ENCODE data around the gene CFAP206. TPM values are rescaled to one million over a fixed set of nuclear protein-coding genes. Genes with fewer than 3 reads are reported as not detected.

Gene CFAP206
- total and polyA plus RNA-seq, 2 donors (not counting 3 experiments of a cell fraction or from before 2014, with no cell fraction given), result 0.15 to 0.20 TPM

DNA sequence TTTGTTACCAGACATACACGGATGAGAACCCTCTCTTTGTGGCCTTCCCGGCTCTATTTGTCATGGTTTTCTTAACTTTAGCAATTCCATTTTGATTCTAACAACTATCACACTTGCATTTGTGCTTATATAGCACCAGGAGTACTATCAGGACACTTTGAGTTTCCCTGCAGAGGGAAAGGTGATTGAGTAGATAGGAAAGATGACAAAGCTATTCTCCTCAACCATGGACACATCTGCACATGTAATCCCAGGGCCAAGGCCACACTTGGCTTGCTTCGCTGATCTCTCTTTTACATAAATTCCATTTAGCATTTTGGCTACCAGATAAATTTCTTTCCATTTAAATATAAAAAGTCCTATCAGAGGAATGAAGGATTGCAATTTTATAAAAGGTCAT is 23.3 kb upstream of the CFAP206 start:
- DNase-seq (ENCODE audit: low read depth, low spot score) (no peak), FAIRE-seq (no peak)
- H3K9ac ChIP-seq (replicated peaks; ENCODE audit: extremely low read depth, insufficient read depth, low read length), result no peak overlapping the region
- H3K27ac ChIP-seq (ENCODE audit: insufficient read depth, low read depth, low read length), result no peak overlapping the region
- no TSS peak for BruUV-seq (replicated peaks)
- H3K4me3 ChIP-seq (replicated peaks in 1 of 3; ENCODE audit: insufficient read depth in 1 of 3, low read depth in 1 of 3, low read length in 3 of 3), result no peak overlapping the region
- H3K9me3 ChIP-seq (replicated peaks; ENCODE audit: control insufficient read depth, insufficient read depth, low read length), result no peaks in the 10 kb centered on the region
- H4K20me1 ChIP-seq (replicated peaks; ENCODE audit: control insufficient read depth, extremely low read depth, insufficient read depth, low read length), result no peaks in the 10 kb centered on the region
- intact Hi-C loops (cut with micrococcal nuclease) (no loop called here), dilution Hi-C loops (cut with MboI; ENCODE audit: extremely low pct_ligation_motif_present, low sequenced_read_pairs) (no loop called here)
- H3K4me2 ChIP-seq (ENCODE audit: insufficient read depth, low read length), result no peak overlapping the region
- H3K4me1 ChIP-seq (ENCODE audit: control insufficient read depth, extremely low read depth, insufficient read depth, low read length), result no peaks in the 10 kb centered on the region
- no peak for TF ChIP-seq FOS (IDR thresholded peaks at IDR 0.05; ENCODE audit: borderline replicate concordance, insufficient read depth, low read length)
- TF ChIP-seq JUN (IDR thresholded peaks at IDR 0.05; ENCODE audit: borderline replicate concordance, insufficient read depth, insufficient read length, low read depth), result no peak
- TF ChIP-seq MYC (IDR thresholded peaks at IDR 0.05; ENCODE audit: low read depth, low read length), result no peak
- TF ChIP-seq EZH2 (IDR thresholded peaks at IDR 0.05; ENCODE audit: borderline replicate concordance, low read depth, low read length, severe bottlenecking), result no peak
- TF ChIP-seq CTCF (IDR thresholded peaks at IDR 0.05; ENCODE audit: extremely low read depth in 1 of 2, insufficient read depth in 1 of 2, low read depth in 1 of 2, low read length in 2 of 2), result no peak
- no peaks in the 10 kb centered on the region for H3K27me3 ChIP-seq (ENCODE audit: control insufficient read depth in 2 of 2, insufficient read depth in 2 of 2, low read length in 2 of 2)
- no peaks in the 10 kb centered on the region for H3K36me3 ChIP-seq (ENCODE audit: control insufficient read depth in 2 of 2, extremely low read depth in 1 of 2, insufficient read depth in 2 of 2, low read length in 2 of 2)
- H3K79me2 ChIP-seq (ENCODE audit: control insufficient read depth, insufficient read depth, low read length), result no peaks in the 10 kb centered on the region
- no peak overlapping the region for H2AFZ ChIP-seq (ENCODE audit: low read depth, low read length)
- no peaks in the 10 kb centered on the region for H3K9me1 ChIP-seq (replicated peaks; ENCODE audit: control insufficient read depth, extremely low read depth, insufficient read depth, low read length)
- CTCF ChIA-PET, result interaction anchor here (0.7 to 1.0 kb wide), 2 partner anchors 9 to 104 kb away, joined by 3 to 7 read pairs; no protein-coding TSS in a partner anchor
- POLR2A ChIA-PET, result no interaction called here

DNA sequence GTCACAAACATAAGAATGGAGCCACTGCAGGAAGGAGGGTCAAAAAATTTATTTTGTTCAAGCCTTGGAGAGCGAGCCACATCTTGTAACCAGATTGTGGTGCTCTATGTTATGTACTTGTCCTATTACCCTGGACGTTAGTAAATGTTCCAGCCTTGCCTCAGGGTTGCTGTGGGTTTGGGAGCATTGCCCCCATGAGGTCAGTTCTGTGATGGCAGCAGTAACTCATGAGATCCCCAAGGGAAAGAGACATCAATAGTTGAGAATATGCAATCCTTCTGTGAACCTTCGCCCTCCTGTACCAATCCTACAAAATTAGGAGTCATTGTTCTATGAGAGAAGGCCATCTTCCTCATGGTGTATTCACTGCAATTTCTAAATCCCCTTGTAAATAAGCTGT is 16.4 kb upstream of the CFAP206 start:
- no peak for TF ChIP-seq GATA2 (IDR thresholded peaks at IDR 0.05; ENCODE audit: insufficient read depth, insufficient read length, low read depth, low read length)
- TF ChIP-seq FOS (IDR thresholded peaks at IDR 0.05; ENCODE audit: borderline replicate concordance, insufficient read depth, low read length), result no peak
- TF ChIP-seq EZH2 (IDR thresholded peaks at IDR 0.05; ENCODE audit: borderline replicate concordance, low read depth, low read length, severe bottlenecking), result no peak
- TF ChIP-seq JUN (IDR thresholded peaks at IDR 0.05; ENCODE audit: borderline replicate concordance, insufficient read depth, insufficient read length, low read depth), result no peak
- peak; percentile 16 to 47 for TF ChIP-seq CTCF (IDR thresholded peaks at IDR 0.05; ENCODE audit: extremely low read depth in 1 of 2, insufficient read depth in 1 of 2, low read depth in 1 of 2, low read length in 2 of 2)
- no peaks in the 10 kb centered on the region for H3K4me1 ChIP-seq (ENCODE audit: control insufficient read depth, extremely low read depth, insufficient read depth, low read length)
- no peak overlapping the region for H3K27ac ChIP-seq (ENCODE audit: insufficient read depth, low read depth, low read length)
- BruUV-seq (replicated peaks), result no TSS peak
- H3K4me3 ChIP-seq (replicated peaks in 1 of 3; ENCODE audit: insufficient read depth in 1 of 3, low read depth in 1 of 3, low read length in 3 of 3), result no peak overlapping the region
- no peak overlapping the region for H3K4me2 ChIP-seq (ENCODE audit: insufficient read depth, low read length)
- H3K9me3 ChIP-seq (replicated peaks; ENCODE audit: control insufficient read depth, insufficient read depth, low read length), result no peaks in the 10 kb centered on the region
- POLR2A ChIA-PET, result no interaction called here
- H3K27me3 ChIP-seq (ENCODE audit: control insufficient read depth in 2 of 2, insufficient read depth in 2 of 2, low read length in 2 of 2), result no peaks in the 10 kb centered on the region
- no peaks in the 10 kb centered on the region for H3K9me1 ChIP-seq (replicated peaks; ENCODE audit: control insufficient read depth, extremely low read depth, insufficient read depth, low read length)
- CTCF ChIA-PET, result interaction anchor here (1.2 kb wide), 1 partner anchor 252 kb away, joined by 3 read pairs; no protein-coding TSS in a partner anchor
- no peak overlapping the region for H2AFZ ChIP-seq (ENCODE audit: low read depth, low read length)
- FAIRE-seq (no peak), DNase-seq (ENCODE audit: low read depth, low spot score) (peak; percentile 36)
- no peaks in the 10 kb centered on the region for H3K79me2 ChIP-seq (ENCODE audit: control insufficient read depth, insufficient read depth, low read length)
- dilution Hi-C loops (cut with MboI; ENCODE audit: extremely low pct_ligation_motif_present, low sequenced_read_pairs), result no loop called here
- H3K9ac ChIP-seq (replicated peaks; ENCODE audit: extremely low read depth, insufficient read depth, low read length), result no peak overlapping the region
- no peaks in the 10 kb centered on the region for H4K20me1 ChIP-seq (replicated peaks; ENCODE audit: control insufficient read depth, extremely low read depth, insufficient read depth, low read length)
- intact Hi-C loops (cut with micrococcal nuclease), result loop anchor here (1.0 to 10.0 kb wide), 4 partner anchors 252 to 1481 kb away; no protein-coding TSS in a partner anchor
- no peaks in the 10 kb centered on the region for H3K36me3 ChIP-seq (ENCODE audit: control insufficient read depth in 2 of 2, extremely low read depth in 1 of 2, insufficient read depth in 2 of 2, low read length in 2 of 2)

All from endothelial cell of umbilical vein (primary cell).